Fibroblast of villous mesenchyme (primary cell): ENCODE measurements around the gene COL15A1. TPM values are rescaled to one million over a fixed set of nuclear protein-coding genes. Genes with fewer than 3 reads are reported as not detected.

Experiments used
- DNase-seq: peaks from one replicate; pipeline ENCODE4 v3.0.0-alpha.2; 2010; ENCODE audit warnings: low read depth
- H3K4me3 ChIP-seq: 2 replicates; pipeline ENCODE4 v1.5.1; 2011; ENCODE audit warnings: low read depth, mild to moderate bottlenecking, low read length
- total RNA-seq: library from RNA; depleted of rRNA; stranded (reverse); fragments of >200 nt; gene quantifications from 2 replicates; pipeline ENCODE4 v1.2.3, GENCODE V29; 2012
- TF ChIP-seq, protein P1 (sequence below): IDR thresholded peaks from 2 replicates; pipeline ENCODE4 v1.5.1; 2012; ENCODE audit warnings: low read depth, mild to moderate bottlenecking, low read length; ENCODE audit not compliant: insufficient read depth

The COL15A1 gene
- total RNA-seq, 1 donor, result 1.7 TPM

DNA sequence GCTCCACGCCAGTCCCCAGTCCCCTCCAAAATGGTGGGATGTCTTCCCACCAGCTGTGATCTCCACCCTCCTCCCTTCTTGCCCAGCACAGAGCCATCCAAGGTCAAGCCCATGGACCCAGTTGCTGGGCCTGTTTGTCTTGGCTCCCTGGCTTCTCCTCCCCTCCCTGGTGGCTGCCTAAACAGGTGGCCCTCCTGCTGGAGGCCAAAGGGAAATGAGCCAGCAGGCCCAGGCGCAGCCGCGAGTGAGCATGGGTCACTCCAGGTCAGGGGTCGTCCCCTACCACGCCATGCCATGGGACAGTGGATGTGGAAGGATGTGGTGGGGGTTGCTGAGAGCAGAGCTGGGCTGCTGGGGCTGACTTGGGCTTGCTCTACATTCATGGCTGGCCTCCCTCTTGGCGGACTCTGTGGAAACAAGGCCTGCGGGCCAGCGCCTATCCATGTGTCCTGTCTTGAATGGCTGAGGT lies 33.6 kb downstream of the COL15A1 start:
- TF ChIP-seq, protein P1, sequence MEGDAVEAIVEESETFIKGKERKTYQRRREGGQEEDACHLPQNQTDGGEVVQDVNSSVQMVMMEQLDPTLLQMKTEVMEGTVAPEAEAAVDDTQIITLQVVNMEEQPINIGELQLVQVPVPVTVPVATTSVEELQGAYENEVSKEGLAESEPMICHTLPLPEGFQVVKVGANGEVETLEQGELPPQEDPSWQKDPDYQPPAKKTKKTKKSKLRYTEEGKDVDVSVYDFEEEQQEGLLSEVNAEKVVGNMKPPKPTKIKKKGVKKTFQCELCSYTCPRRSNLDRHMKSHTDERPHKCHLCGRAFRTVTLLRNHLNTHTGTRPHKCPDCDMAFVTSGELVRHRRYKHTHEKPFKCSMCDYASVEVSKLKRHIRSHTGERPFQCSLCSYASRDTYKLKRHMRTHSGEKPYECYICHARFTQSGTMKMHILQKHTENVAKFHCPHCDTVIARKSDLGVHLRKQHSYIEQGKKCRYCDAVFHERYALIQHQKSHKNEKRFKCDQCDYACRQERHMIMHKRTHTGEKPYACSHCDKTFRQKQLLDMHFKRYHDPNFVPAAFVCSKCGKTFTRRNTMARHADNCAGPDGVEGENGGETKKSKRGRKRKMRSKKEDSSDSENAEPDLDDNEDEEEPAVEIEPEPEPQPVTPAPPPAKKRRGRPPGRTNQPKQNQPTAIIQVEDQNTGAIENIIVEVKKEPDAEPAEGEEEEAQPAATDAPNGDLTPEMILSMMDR, result no peak
- no peak overlapping the region for H3K4me3 ChIP-seq
- no peak for DNase-seq

DNA sequence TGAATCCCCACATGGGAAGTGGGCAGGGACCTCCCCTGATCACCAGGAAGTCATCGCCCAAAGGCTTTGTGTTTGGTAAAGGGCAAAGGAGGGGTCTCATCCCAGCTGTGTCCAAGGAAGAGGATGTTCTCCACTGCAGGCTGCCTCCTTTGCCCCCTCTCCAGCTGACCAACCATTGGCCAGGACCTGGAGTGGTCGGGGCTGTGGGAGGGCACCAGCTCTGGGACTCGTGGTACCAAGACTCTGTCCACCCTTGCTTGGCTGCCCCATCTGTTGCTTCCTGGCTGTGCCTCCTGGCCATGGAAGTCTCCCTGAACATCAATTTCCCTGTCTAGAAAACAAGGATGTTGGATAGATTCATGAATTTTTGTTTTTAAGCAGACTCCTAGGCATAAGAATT lies 34.1 kb downstream of the COL15A1 start:
- no peak for DNase-seq
- TF ChIP-seq, protein P1, result no peak
- no peak overlapping the region for H3K4me3 ChIP-seq

GRCh38 chr9:98978231-98978681 lies 34.5 kb downstream of the COL15A1 start:
- H3K4me3 ChIP-seq, result no peak overlapping the region
- TF ChIP-seq, protein P1, result no peak
- no peak for DNase-seq

- TF ChIP-seq, protein P1, result no peak
- no peak overlapping the region for H3K4me3 ChIP-seq
- no peak for DNase-seq
Measured at GRCh38 chr9:98980291-98980690, 36.6 kb downstream of the COL15A1 start.

DNA sequence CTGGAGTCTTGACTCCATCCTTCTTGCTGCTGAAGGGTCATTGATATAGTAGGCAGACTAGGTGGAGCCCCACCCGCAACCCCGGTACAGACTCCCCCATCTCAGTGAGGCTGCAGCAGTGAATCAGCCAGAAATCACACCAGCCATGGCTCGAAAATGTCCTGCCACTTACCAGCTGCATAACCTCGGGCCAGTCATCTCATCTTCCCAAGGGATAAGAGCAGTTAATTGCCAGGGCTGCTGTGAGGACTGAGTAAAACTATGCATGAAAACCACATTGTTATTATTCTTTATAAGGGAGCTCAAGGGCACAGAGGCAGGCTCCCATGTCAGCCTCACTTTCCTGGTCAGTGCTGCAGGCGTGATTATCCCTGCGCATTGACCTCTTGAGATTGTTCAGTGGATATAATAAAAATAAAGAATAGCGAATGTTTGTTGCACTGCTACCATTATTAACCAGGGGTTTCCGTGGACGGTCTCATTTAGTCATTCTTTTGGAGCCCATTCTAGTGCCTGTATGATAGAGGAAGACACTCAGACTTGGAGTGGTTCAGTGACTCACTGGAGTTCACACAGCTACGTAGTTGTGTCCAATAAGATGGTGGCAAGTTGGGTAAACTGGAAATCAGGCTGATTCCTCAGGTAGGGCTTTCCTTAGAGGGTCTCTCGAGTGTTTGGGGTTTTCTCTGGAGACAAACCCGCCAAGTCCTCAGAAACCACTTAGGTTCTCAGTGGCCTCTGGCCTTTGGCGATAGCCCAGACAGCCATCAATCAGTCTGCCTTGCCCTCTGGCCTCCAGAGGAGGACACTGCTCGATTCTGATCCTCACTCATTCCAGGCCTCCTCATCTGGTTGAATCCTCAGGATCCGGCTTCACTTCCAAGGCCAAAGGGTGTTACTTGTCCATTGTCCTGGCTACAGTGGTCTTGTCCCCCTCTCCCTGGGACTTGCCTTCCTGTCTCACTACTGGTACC lies 39.9 kb downstream of the COL15A1 start:
- no peak overlapping the region for H3K4me3 ChIP-seq
- TF ChIP-seq, protein P1, result no peak
- peak; percentile 96 for DNase-seq

GRCh38 chr9:98985596-98985995 lies 41.9 kb downstream of the COL15A1 start:
- no peak for DNase-seq
- no peak overlapping the region for H3K4me3 ChIP-seq
- TF ChIP-seq, protein P1, result no peak
